ENCODE results near the gene STEAP1.
"Not testable (repeated sequence)": the region's sequence is repeated elsewhere in the genome, so short reads cannot be mapped to it uniquely, and the experiment has no call there.

The STEAP1 gene

GRCh38 chr7:90153943-90154771, at the start of gene STEAP1:
Gene STEAP1, plus strand, starts transcription at chr7:90154469. Its CDS starts 5,320 bp downstream, at chr7:90159789.
- peak; percentile 83 for DNase-seq (ENCODE audit: low read depth, low spot score)
- H3K27ac ChIP-seq (ENCODE audit: low read length); H3K9me3 ChIP-seq (ENCODE audit: control insufficient read depth, insufficient read depth, low read length); H3K27me3 ChIP-seq (ENCODE audit: control insufficient read depth, insufficient read depth, low read length); H3K36me3 ChIP-seq (ENCODE audit: control insufficient read depth, insufficient read depth, low read length); H3K4me1 ChIP-seq (ENCODE audit: control insufficient read depth, insufficient read depth, low read length): not testable (repeated sequence)
- WGBS (ENCODE audit: insufficient coverage, insufficient read length): no CpG with 5 or more reads among the region's 58 CpGs
- peak within 1 kb of the TSS; percentile 81; the same call in 1 of the 2 replicates for H3K4me3 ChIP-seq (ENCODE audit: low read length)

GRCh38 chr7:90114972-90115371, 39.3 kb upstream of the STEAP1 start:
- H3K9me3 ChIP-seq (ENCODE audit: control insufficient read depth, insufficient read depth, low read length); H3K36me3 ChIP-seq (ENCODE audit: control insufficient read depth, insufficient read depth, low read length); H3K4me1 ChIP-seq (ENCODE audit: control insufficient read depth, insufficient read depth, low read length); H3K27me3 ChIP-seq (ENCODE audit: control insufficient read depth, insufficient read depth, low read length); H3K27ac ChIP-seq (ENCODE audit: low read length); H3K4me3 ChIP-seq (ENCODE audit: low read length); DNase-seq (ENCODE audit: low read depth, low spot score): not testable (repeated sequence)
- WGBS (ENCODE audit: insufficient coverage, insufficient read length): no CpG with 5 or more reads among the region's 1 CpG

GRCh38 chr7:90118551-90119177, 35.6 kb upstream of the STEAP1 start:
- DNase-seq (ENCODE audit: low read depth, low spot score); H3K27ac ChIP-seq (ENCODE audit: low read length); H3K4me1 ChIP-seq (ENCODE audit: control insufficient read depth, insufficient read depth, low read length); H3K36me3 ChIP-seq (ENCODE audit: control insufficient read depth, insufficient read depth, low read length); H3K27me3 ChIP-seq (ENCODE audit: control insufficient read depth, insufficient read depth, low read length); H3K9me3 ChIP-seq (ENCODE audit: control insufficient read depth, insufficient read depth, low read length): not testable (repeated sequence)
- H3K4me3 ChIP-seq (ENCODE audit: low read length): peak overlapping the region; percentile 40; the same call in 1 of the 2 replicates
- no CpG with 5 or more reads among the region's 48 CpGs for WGBS (ENCODE audit: insufficient coverage, insufficient read length)

- H3K27me3 ChIP-seq (ENCODE audit: control insufficient read depth, insufficient read depth, low read length): peaks cover 2% of the 10 kb centered on the region; the same call in 1 of the 2 replicates
- no peak overlapping the region for H3K27ac ChIP-seq (ENCODE audit: low read length)
- H3K4me1 ChIP-seq (ENCODE audit: control insufficient read depth, insufficient read depth, low read length): no peaks in the 10 kb centered on the region
- H3K4me3 ChIP-seq (ENCODE audit: low read length): peak overlapping the region; percentile 40; the same call in 1 of the 2 replicates
- DNase-seq (ENCODE audit: low read depth, low spot score): no peak
- no peaks in the 10 kb centered on the region for H3K36me3 ChIP-seq (ENCODE audit: control insufficient read depth, insufficient read depth, low read length)
- no peaks in the 10 kb centered on the region for H3K9me3 ChIP-seq (ENCODE audit: control insufficient read depth, insufficient read depth, low read length)
- WGBS (ENCODE audit: insufficient coverage, insufficient read length): no CpG with 5 or more reads among the region's 58 CpGs
These were observed 34.9 kb upstream of the STEAP1 start for GRCh38 chr7:90119178-90119971.

GRCh38 chr7:90120205-90120604, 34.1 kb upstream of the STEAP1 start:
- H3K4me3 ChIP-seq (ENCODE audit: low read length); H3K27ac ChIP-seq (ENCODE audit: low read length); H3K27me3 ChIP-seq (ENCODE audit: control insufficient read depth, insufficient read depth, low read length); H3K36me3 ChIP-seq (ENCODE audit: control insufficient read depth, insufficient read depth, low read length); H3K9me3 ChIP-seq (ENCODE audit: control insufficient read depth, insufficient read depth, low read length); DNase-seq (ENCODE audit: low read depth, low spot score); H3K4me1 ChIP-seq (ENCODE audit: control insufficient read depth, insufficient read depth, low read length): not testable (repeated sequence)
- no CpG with 5 or more reads among the region's 4 CpGs for WGBS (ENCODE audit: insufficient coverage, insufficient read length)

GRCh38 chr7:90131746-90132145, 22.5 kb upstream of the STEAP1 start:
- H3K4me3 ChIP-seq (ENCODE audit: low read length); H3K9me3 ChIP-seq (ENCODE audit: control insufficient read depth, insufficient read depth, low read length); H3K4me1 ChIP-seq (ENCODE audit: control insufficient read depth, insufficient read depth, low read length); H3K27me3 ChIP-seq (ENCODE audit: control insufficient read depth, insufficient read depth, low read length); DNase-seq (ENCODE audit: low read depth, low spot score); H3K36me3 ChIP-seq (ENCODE audit: control insufficient read depth, insufficient read depth, low read length); H3K27ac ChIP-seq (ENCODE audit: low read length): not testable (repeated sequence)
- no CpG with 5 or more reads among the region's 8 CpGs for WGBS (ENCODE audit: insufficient coverage, insufficient read length)

GRCh38 chr7:90147079-90147960, 6.9 kb upstream of the STEAP1 start:
- not testable (repeated sequence) for DNase-seq (ENCODE audit: low read depth, low spot score); H3K4me3 ChIP-seq (ENCODE audit: low read length)
- no CpG with 5 or more reads among the region's 14 CpGs for WGBS (ENCODE audit: insufficient coverage, insufficient read length)

GRCh38 chr7:90149428-90149827, 4.8 kb upstream of the STEAP1 start:
- H3K9me3 ChIP-seq (ENCODE audit: control insufficient read depth, insufficient read depth, low read length); H3K36me3 ChIP-seq (ENCODE audit: control insufficient read depth, insufficient read depth, low read length); H3K27me3 ChIP-seq (ENCODE audit: control insufficient read depth, insufficient read depth, low read length); H3K4me1 ChIP-seq (ENCODE audit: control insufficient read depth, insufficient read depth, low read length); DNase-seq (ENCODE audit: low read depth, low spot score); H3K4me3 ChIP-seq (ENCODE audit: low read length); H3K27ac ChIP-seq (ENCODE audit: low read length): not testable (repeated sequence)

More at GRCh38 chr7:90147079-90147960, 6.9 kb upstream of the STEAP1 start:
- not testable (repeated sequence) for H3K27ac ChIP-seq (ENCODE audit: low read length); H3K4me1 ChIP-seq (ENCODE audit: control insufficient read depth, insufficient read depth, low read length); H3K9me3 ChIP-seq (ENCODE audit: control insufficient read depth, insufficient read depth, low read length); H3K27me3 ChIP-seq (ENCODE audit: control insufficient read depth, insufficient read depth, low read length); H3K36me3 ChIP-seq (ENCODE audit: control insufficient read depth, insufficient read depth, low read length)

GRCh38 chr7:90151884-90152283, 2.4 kb upstream of the STEAP1 start:
- H3K4me3 ChIP-seq (ENCODE audit: low read length); H3K27me3 ChIP-seq (ENCODE audit: control insufficient read depth, insufficient read depth, low read length); H3K9me3 ChIP-seq (ENCODE audit: control insufficient read depth, insufficient read depth, low read length); H3K36me3 ChIP-seq (ENCODE audit: control insufficient read depth, insufficient read depth, low read length); DNase-seq (ENCODE audit: low read depth, low spot score); H3K4me1 ChIP-seq (ENCODE audit: control insufficient read depth, insufficient read depth, low read length); H3K27ac ChIP-seq (ENCODE audit: low read length): not testable (repeated sequence)
- no CpG with 5 or more reads among the region's 3 CpGs for WGBS (ENCODE audit: insufficient coverage, insufficient read length)
